GM10248 (cell line): ENCODE results near the gene FRZB.

Source experiments
- CTCF ChIA-PET: fragments of 300-600 bp; sonication (Branson Sonifier 250); formaldehyde crosslinking; extraction: SDS; loops from one replicate; lab custom pipeline; 2021; ENCODE audit warnings: antibody characterized with exemption; lab: Yijun Ruan, JAX
- POLR2A ChIA-PET: fragments of 350-650 bp; sonication (Branson Sonifier 250); formaldehyde crosslinking; extraction: SDS; loops from one replicate; lab custom pipeline; 2020; ENCODE audit warnings: antibody characterized with exemption; lab: Yijun Ruan, JAX
- DNase-seq: peaks from one replicate; pipeline ENCODE4 v3.0.0; 2012; ENCODE audit errors: extremely low spot score
- CTCF ChIP-seq: IDR thresholded peaks from 2 replicates; pipeline ENCODE4 v1.5.1; 2012; ENCODE audit warnings: mild to moderate bottlenecking, low read depth; ENCODE audit errors: extremely low read depth, missing control alignments, control extremely low read depth

FRZB gene

GRCh38 chr2:182833084-182833854 is 33.2 kb downstream of the FRZB start:
- ChIA-PET CTCF (interaction anchor here (1.0 to 1.9 kb wide), 4 partner anchors 11 to 147 kb away, joined by 3 to 6 read pairs (median 4); no protein-coding TSS in a partner anchor), POLR2A (no interaction called here)
- no peak for DNase-seq
- no peak for TF ChIP-seq CTCF

GRCh38 chr2:182831921-182832320 is 34.5 kb downstream of the FRZB start:
- POLR2A ChIA-PET: no interaction called here
- DNase-seq: no peak
- no peak for TF ChIP-seq CTCF
- CTCF ChIA-PET: interaction anchor here (1.7 kb wide), 1 partner anchor 12 kb away, joined by 6 read pairs; no protein-coding TSS in a partner anchor

GRCh38 chr2:182831101-182831500 is 35.3 kb downstream of the FRZB start:
- no peak for DNase-seq
- TF ChIP-seq CTCF: no peak
- CTCF ChIA-PET: no interaction called here
- POLR2A ChIA-PET: no interaction called here

- ChIA-PET POLR2A (no interaction called here), CTCF (no interaction called here)
- DNase-seq: no peak
- no peak for TF ChIP-seq CTCF
Measured at GRCh38 chr2:182827182-182827879, 39.1 kb downstream of the FRZB start.

GRCh38 chr2:182826496-182826895 is 39.9 kb downstream of the FRZB start:
- POLR2A ChIA-PET: no interaction called here
- DNase-seq: no peak
- CTCF ChIA-PET: interaction anchor here (0.8 to 1.2 kb wide), 2 partner anchors 24 to 42 kb away, joined by 3 read pairs; no protein-coding TSS in a partner anchor
- no peak for TF ChIP-seq CTCF

GRCh38 chr2:182826064-182826463 is 40.4 kb downstream of the FRZB start:
- DNase-seq: no peak
- TF ChIP-seq CTCF: no peak
- POLR2A ChIA-PET: no interaction called here
- CTCF ChIA-PET: interaction anchor here (0.8 to 1.2 kb wide), 2 partner anchors 23 to 42 kb away, joined by 3 read pairs; no protein-coding TSS in a partner anchor
